H1 (cell line): ENCODE data around the gene NFKB1. TPM values are rescaled to one million over a fixed set of nuclear protein-coding genes. Genes with fewer than 3 reads are reported as not detected.

ENCODE experiments used
- ATF3 ChIP-seq: IDR thresholded peaks from 2 replicates; pipeline ENCODE4 v1.6.1; 2011; ENCODE audit warnings: low read depth, mild to moderate bottlenecking, low read length; ENCODE audit not compliant: insufficient read depth
- CREB1 ChIP-seq: IDR thresholded peaks from 2 replicates; pipeline ENCODE4 v1.6.1; 2012; ENCODE audit warnings: inconsistent platforms
- EP300 ChIP-seq, 2 experiments: IDR thresholded peaks; 1 replicate in 1 of 2; 2 replicates in 1 of 2; pipeline ENCODE4 v1.6.1; 2011 to 2012; ENCODE audit warnings: low read depth in 2 of 2, low read length in 2 of 2, mild to moderate bottlenecking in 2 of 2, borderline replicate concordance in 1 of 2, inconsistent platforms in 1 of 2, moderate library complexity in 1 of 2
- polyA plus RNA-seq, 7 experiments: library from polyadenylated mRNA; depleted of rRNA in 3 of 7; stranded (reverse) in 5 of 7; unstranded in 2 of 7; fragments of >200 nt in 5 of 7; fragments of 200-250 nt in 2 of 7; gene quantifications; 1 replicate in 5 of 7; 2 replicates in 1 of 7; 4 replicates in 1 of 7; pipeline versions ENCODE4 v1.2.1 to v1.2.3, GENCODE V29; 2011 to 2013; ENCODE audit warnings: missing spikeins in 2 of 7, mixed read lengths in 2 of 7
- total RNA-seq: library from RNA; stranded (reverse); fragmentation: NEBNext Ultra II Directional; extraction: Animal tissue kit (Norgen Biotek cat#: 25700); gene quantifications from 2 replicates; pipeline ENCODE4 v1.2.1, GENCODE V29; 2021

The NFKB1 gene
- total and polyA plus RNA-seq, 2 of the 8 experiments (the other 6 are each of a cell fraction or from before 2014, with no cell fraction given), result 2.9 to 6.8 TPM

- no peak for TF ChIP-seq ATF3
- no peak for TF ChIP-seq CREB1
- no peak for TF ChIP-seq EP300 (IDR thresholded peaks at IDR 0.05; ENCODE audit: borderline replicate concordance in 1 of 2, low read depth in 2 of 2, low read length in 2 of 2)
These were observed 59.0 kb downstream of the NFKB1 start (continued) for GRCh38 chr4:102560115-102560514.
